H9 (cell line): Measurements from ENCODE around the gene IL24. TPM values are rescaled to one million over a fixed set of nuclear protein-coding genes. Genes with fewer than 3 reads are reported as not detected.

Experiments used
- DNase-seq: peaks from one replicate; pipeline ENCODE4 v3.0.0-alpha.2; 2017
- H2AFZ ChIP-seq: one replicate; pipeline ENCODE4 v1.6.1; 2013; ENCODE audit warnings: mild to moderate bottlenecking, low read length, control low read depth, moderate library complexity
- H2AK5ac ChIP-seq: 2 replicates; pipeline ENCODE4 v1.6.1; 2013; ENCODE audit warnings: low read length, control low read depth, mixed read lengths; ENCODE audit not compliant: insufficient read length
- H2BK120ac ChIP-seq: one replicate; pipeline ENCODE4 v1.6.1; 2013; ENCODE audit warnings: low read depth, mild to moderate bottlenecking, low read length, control low read depth, inconsistent platforms; ENCODE audit not compliant: poor library complexity, severe bottlenecking
- H2BK12ac ChIP-seq: 2 replicates; pipeline ENCODE4 v1.6.1; 2013; ENCODE audit warnings: low read length, control low read depth, mixed read lengths, low read depth; ENCODE audit not compliant: insufficient read length
- H2BK15ac ChIP-seq: 2 replicates; pipeline ENCODE4 v1.6.1; 2013; ENCODE audit warnings: low read depth, low read length, control low read depth
- H2BK20ac ChIP-seq: one replicate; pipeline ENCODE4 v1.6.1; 2013; ENCODE audit warnings: low read depth, mild to moderate bottlenecking, low read length, control low read depth, inconsistent platforms; ENCODE audit not compliant: poor library complexity, severe bottlenecking
- H2BK5ac ChIP-seq: 2 replicates; pipeline ENCODE4 v1.6.1; 2013; ENCODE audit warnings: low read length, control low read depth, mixed read lengths; ENCODE audit not compliant: insufficient read length
- H3K14ac ChIP-seq: 2 replicates; pipeline ENCODE4 v1.6.1; 2013; ENCODE audit warnings: low read length, control low read depth; ENCODE audit not compliant: insufficient read depth
- H3K18ac ChIP-seq: 2 replicates; pipeline ENCODE4 v1.6.1; 2013; ENCODE audit warnings: low read depth, mild to moderate bottlenecking, mixed read lengths, low read length, control low read depth; ENCODE audit not compliant: insufficient read length
- H3K23ac ChIP-seq: 2 replicates; pipeline ENCODE4 v1.6.1; 2013; ENCODE audit warnings: low read length, control low read depth, mixed read lengths, low read depth; ENCODE audit not compliant: insufficient read length
- H3K23me2 ChIP-seq: 2 replicates; pipeline ENCODE4 v1.6.1; 2013; ENCODE audit warnings: low read depth, mild to moderate bottlenecking, mixed read lengths, low read length, control low read depth; ENCODE audit not compliant: insufficient read length, poor library complexity, severe bottlenecking
- H3K27ac ChIP-seq: 2 replicates; pipeline ENCODE4 v1.5.1; 2013; ENCODE audit warnings: low read length, control low read depth, mixed read lengths, low read depth; ENCODE audit not compliant: insufficient read length
- H3K27me3 ChIP-seq: 2 replicates; pipeline ENCODE4 v1.6.1; 2013; ENCODE audit warnings: low read length, control low read depth, inconsistent platforms; ENCODE audit not compliant: insufficient read depth
- H3K4ac ChIP-seq: 2 replicates; pipeline ENCODE4 v1.6.1; 2013; ENCODE audit warnings: low read depth, mild to moderate bottlenecking, control low read depth, inconsistent platforms, low read length, moderate library complexity
- H3K4me1 ChIP-seq: 2 replicates; pipeline ENCODE4 v1.6.1; 2013; ENCODE audit warnings: low read length, control low read depth, inconsistent platforms; ENCODE audit not compliant: insufficient read depth
- H3K4me2 ChIP-seq: 2 replicates; pipeline ENCODE4 v1.6.1; 2013; ENCODE audit warnings: low read length, control low read depth, mixed read lengths; ENCODE audit not compliant: insufficient read length, insufficient read depth
- H3K56ac ChIP-seq: 2 replicates; pipeline ENCODE4 v1.6.1; 2013; ENCODE audit warnings: low read depth, mild to moderate bottlenecking, mixed read lengths, low read length, control low read depth; ENCODE audit not compliant: insufficient read length
- H3K79me1 ChIP-seq: 2 replicates; pipeline ENCODE4 v1.6.1; 2013; ENCODE audit warnings: low read depth, mild to moderate bottlenecking, moderate library complexity, low read length, control low read depth, inconsistent platforms; ENCODE audit not compliant: insufficient read depth, poor library complexity, severe bottlenecking
- H3K79me2 ChIP-seq: 2 replicates; pipeline ENCODE4 v1.6.1; 2013; ENCODE audit warnings: low read length, control low read depth, inconsistent platforms; ENCODE audit not compliant: insufficient read depth
- H3K9ac ChIP-seq: 2 replicates; pipeline ENCODE4 v1.6.1; 2013; ENCODE audit warnings: low read length, control low read depth, mixed read lengths; ENCODE audit not compliant: insufficient read length; ENCODE audit errors: extremely low read depth
- H3K9me3 ChIP-seq: one replicate; pipeline ENCODE4 v1.6.1; 2013; ENCODE audit warnings: low read depth, low read length, inconsistent platforms; ENCODE audit not compliant: control insufficient read depth
- H3T11ph ChIP-seq: one replicate; pipeline ENCODE4 v1.6.1; 2013; ENCODE audit warnings: mild to moderate bottlenecking, low read length, control low read depth, inconsistent platforms
- H4K20me1 ChIP-seq: one replicate; pipeline ENCODE4 v1.6.1; 2013; ENCODE audit not compliant: control insufficient read depth, insufficient read length, insufficient read depth
- H4K5ac ChIP-seq: 2 replicates; pipeline ENCODE4 v1.6.1; 2013; ENCODE audit warnings: low read depth, mild to moderate bottlenecking, mixed read lengths, low read length, control low read depth; ENCODE audit not compliant: insufficient read length
- H4K8ac ChIP-seq: replicated peaks from 2 replicates; pipeline ENCODE4 v1.6.1; 2013; ENCODE audit warnings: low read length, control low read depth, mixed read lengths, low read depth; ENCODE audit not compliant: insufficient read length
- H4K91ac ChIP-seq: 2 replicates; pipeline ENCODE4 v1.6.1; 2013; ENCODE audit warnings: low read depth, mild to moderate bottlenecking, moderate library complexity, mixed read lengths, low read length, control low read depth; ENCODE audit not compliant: insufficient read length
- H3K27ac Mint-ChIP-seq, 3 experiments: 2 replicates in 2 of 3; 3 replicates in 1 of 3; pipeline ENCODE4 v1.8.0; 2020 to 2021; ENCODE audit warnings: mixed read lengths in 3 of 3, mild to moderate bottlenecking in 1 of 3, moderate library complexity in 1 of 3
- H3K27me3 Mint-ChIP-seq: 2 replicates; pipeline ENCODE4 v1.8.0; 2021; ENCODE audit warnings: low read depth, mild to moderate bottlenecking, moderate library complexity, mixed read lengths
- H3K36me3 Mint-ChIP-seq, 3 experiments: 2 replicates in 2 of 3; 3 replicates in 1 of 3; pipeline ENCODE4 v1.8.0; 2020 to 2021; ENCODE audit warnings: low read depth in 3 of 3, mixed read lengths in 3 of 3; ENCODE audit not compliant: insufficient read depth in 1 of 3
- H3K4me1 Mint-ChIP-seq, 2 experiments: 2 replicates each; pipeline ENCODE4 v1.8.0; 2020; ENCODE audit warnings: mixed read lengths in 2 of 2
- H3K4me3 Mint-ChIP-seq, 2 experiments: 2 replicates in 1 of 2; 3 replicates in 1 of 2; pipeline ENCODE4 v1.8.0; 2020 to 2021; ENCODE audit warnings: mild to moderate bottlenecking in 2 of 2, mixed read lengths in 2 of 2, moderate library complexity in 1 of 2
- H3K9me3 Mint-ChIP-seq, 2 experiments: 2 replicates in 1 of 2; 3 replicates in 1 of 2; pipeline ENCODE4 v1.8.0; 2020; ENCODE audit warnings: mild to moderate bottlenecking in 2 of 2, mixed read lengths in 2 of 2, moderate library complexity in 1 of 2
- CTCF ChIP-seq: fragments of 200-600 bp; sonication (generic); conservative IDR thresholded peaks from 3 replicates; pipeline ENCODE4 v1.8.0; 2021; ENCODE audit warnings: antibody characterized with exemption, mild to moderate bottlenecking
- WGBS: extraction: QIAGEN DNeasy Blood & Tissue Kit; methylation state at CpG from one replicate; pipeline ENCODE4 v1.1.7; 2013; ENCODE audit warnings: missing lambda C conversion rate, low lambda C conversion rate, mixed read lengths; ENCODE audit not compliant: insufficient read length; ENCODE audit errors: extremely low coverage; 5-methylcytosine and 5-hydroxymethylcytosine counted together
- total RNA-seq: library from RNA; stranded (reverse); gene quantifications from 2 replicates; pipeline ENCODE4 v1.2.1, GENCODE V29; 2021

Gene IL24
- total RNA-seq, 1 experiment from 2014 or later = not detected

- Histone ChIP-seq H3K79me1 (no peaks in the 10 kb centered on the region), H2BK15ac (no peak overlapping the region), H3T11ph (no peak overlapping the region), H2BK20ac (no peak overlapping the region), H3K9ac (no peak overlapping the region), H3K23ac (no peak overlapping the region), H3K18ac (no peak overlapping the region), H4K5ac (no peak overlapping the region), H2BK5ac (no peak overlapping the region), H2BK12ac (no peak overlapping the region), H4K8ac (no peak overlapping the region), H3K4me2 (no peak overlapping the region), H3K14ac (no peak overlapping the region), H3K9me3 (no peaks in the 10 kb centered on the region), H4K91ac (no peak overlapping the region), H3K79me2 (no peaks in the 10 kb centered on the region), H4K20me1 (no peaks in the 10 kb centered on the region), H3K23me2 (no peaks in the 10 kb centered on the region), H3K4me1 (no peaks in the 10 kb centered on the region), H3K4ac (no peak overlapping the region), H3K56ac (no peak overlapping the region), H2AFZ (no peak overlapping the region), H2AK5ac (no peak overlapping the region), H3K27ac (no peak overlapping the region), H3K27me3 (no peaks in the 10 kb centered on the region), H2BK120ac (no peak overlapping the region)
- Mint-ChIP-seq H3K4me1 (no peaks in the 10 kb centered on the region), H3K27me3 (peaks cover 9% of the 10 kb centered on the region), H3K27ac (no peak overlapping the region), H3K36me3 (no peaks in the 10 kb centered on the region), H3K9me3 (no peaks in the 10 kb centered on the region), H3K4me3 (no peak overlapping the region)
- TF ChIP-seq CTCF = no peak
- no peak for DNase-seq
- WGBS = no CpG with 5 or more reads among the region's 1 CpG
These were observed 25.3 kb downstream of the IL24 start for GRCh38 chr1:206922524-206922923.
